GM12878 (cell line): ENCODE measurements around the gene MGA.

Source experiments
- TF ChIP-seq, protein P1 (sequence below), 3 experiments: IDR thresholded peaks in 2 of 3; conservative IDR thresholded peaks in 1 of 3; 2 replicates each; pipeline ENCODE4 v1.5.1; 2011; ENCODE audit warnings: low read depth in 3 of 3, low read length in 3 of 3, mild to moderate bottlenecking in 3 of 3, control low read depth in 2 of 3, moderate library complexity in 2 of 3, inconsistent platforms in 1 of 3, mixed read lengths in 1 of 3; ENCODE audit not compliant: control insufficient read depth in 2 of 3, insufficient read depth in 1 of 3; ENCODE audit errors: extremely low read depth in 1 of 3
- TF ChIP-seq, protein P2 (sequence below): IDR thresholded peaks from 2 replicates; pipeline ENCODE4 v1.6.1; 2011; ENCODE audit warnings: mild to moderate bottlenecking, low read depth, low read length, moderate library complexity; ENCODE audit not compliant: insufficient replicate concordance

DNA sequence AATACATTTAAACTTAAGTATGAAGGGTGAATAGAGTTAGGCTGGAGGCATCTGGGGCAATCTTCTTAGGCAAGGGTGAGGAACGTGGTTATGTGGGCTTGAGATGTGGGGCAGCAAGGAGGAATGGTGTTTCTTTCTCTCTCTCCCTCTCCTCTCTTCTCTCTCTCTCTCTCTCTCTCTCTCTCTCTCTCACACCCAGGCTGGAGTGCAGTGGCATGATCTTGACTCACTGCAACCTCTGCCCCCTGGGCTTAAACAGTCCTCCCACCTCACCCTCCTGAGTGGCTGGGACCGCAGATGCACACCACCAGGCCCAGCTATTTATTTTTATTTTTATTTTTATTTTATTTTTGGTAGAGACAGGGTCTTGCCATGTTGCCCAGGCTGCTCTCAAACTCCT, 4.0 kb upstream of the MGA start:
- TF ChIP-seq, protein P1, sequence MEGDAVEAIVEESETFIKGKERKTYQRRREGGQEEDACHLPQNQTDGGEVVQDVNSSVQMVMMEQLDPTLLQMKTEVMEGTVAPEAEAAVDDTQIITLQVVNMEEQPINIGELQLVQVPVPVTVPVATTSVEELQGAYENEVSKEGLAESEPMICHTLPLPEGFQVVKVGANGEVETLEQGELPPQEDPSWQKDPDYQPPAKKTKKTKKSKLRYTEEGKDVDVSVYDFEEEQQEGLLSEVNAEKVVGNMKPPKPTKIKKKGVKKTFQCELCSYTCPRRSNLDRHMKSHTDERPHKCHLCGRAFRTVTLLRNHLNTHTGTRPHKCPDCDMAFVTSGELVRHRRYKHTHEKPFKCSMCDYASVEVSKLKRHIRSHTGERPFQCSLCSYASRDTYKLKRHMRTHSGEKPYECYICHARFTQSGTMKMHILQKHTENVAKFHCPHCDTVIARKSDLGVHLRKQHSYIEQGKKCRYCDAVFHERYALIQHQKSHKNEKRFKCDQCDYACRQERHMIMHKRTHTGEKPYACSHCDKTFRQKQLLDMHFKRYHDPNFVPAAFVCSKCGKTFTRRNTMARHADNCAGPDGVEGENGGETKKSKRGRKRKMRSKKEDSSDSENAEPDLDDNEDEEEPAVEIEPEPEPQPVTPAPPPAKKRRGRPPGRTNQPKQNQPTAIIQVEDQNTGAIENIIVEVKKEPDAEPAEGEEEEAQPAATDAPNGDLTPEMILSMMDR (IDR thresholded peaks at IDR 0.05 in 2 of 3, conservative IDR thresholded peaks at IDR 0.05 in 1 of 3; ENCODE audit: control insufficient read depth in 2 of 3, extremely low read depth in 1 of 3, insufficient read depth in 1 of 3, low read depth in 3 of 3, low read length in 3 of 3) = no peak
- TF ChIP-seq, protein P2, sequence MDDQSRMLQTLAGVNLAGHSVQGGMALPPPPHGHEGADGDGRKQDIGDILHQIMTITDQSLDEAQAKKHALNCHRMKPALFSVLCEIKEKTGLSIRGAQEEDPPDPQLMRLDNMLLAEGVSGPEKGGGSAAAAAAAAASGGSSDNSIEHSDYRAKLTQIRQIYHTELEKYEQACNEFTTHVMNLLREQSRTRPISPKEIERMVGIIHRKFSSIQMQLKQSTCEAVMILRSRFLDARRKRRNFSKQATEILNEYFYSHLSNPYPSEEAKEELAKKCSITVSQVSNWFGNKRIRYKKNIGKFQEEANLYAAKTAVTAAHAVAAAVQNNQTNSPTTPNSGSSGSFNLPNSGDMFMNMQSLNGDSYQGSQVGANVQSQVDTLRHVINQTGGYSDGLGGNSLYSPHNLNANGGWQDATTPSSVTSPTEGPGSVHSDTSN = no peak
